ENCODE measurements around the gene PDE4D.

The PDE4D gene

GRCh38 chr5:59149827-59150226 is 743.7 kb downstream of the PDE4D start:
- Histone ChIP-seq H3K4me1 (ENCODE audit: control insufficient read depth, insufficient read depth, low read length) (no peaks in the 10 kb centered on the region), H3K27me3 (ENCODE audit: control insufficient read depth, insufficient read depth, low read length, poor library complexity, severe bottlenecking) (no peaks in the 10 kb centered on the region), H3K9me3 (ENCODE audit: control insufficient read depth, low read length) (no peaks in the 10 kb centered on the region), H3K36me3 (ENCODE audit: control insufficient read depth, insufficient read depth, low read length) (no peaks in the 10 kb centered on the region), H3K27ac (ENCODE audit: insufficient read depth, low read depth, low read length, poor library complexity, severe bottlenecking) (no peak overlapping the region), H3K4me3 (ENCODE audit: insufficient read depth, low read depth, low read length) (no peak overlapping the region)
- 90 to 91% methylated on average over 1 of the region's 1 CpG for WGBS, 2 experiments

- WGBS, 2 experiments, result 94% methylated on average over 3 to 4 of the region's 4 CpGs
- no peaks in the 10 kb centered on the region for H3K27me3 ChIP-seq (ENCODE audit: control insufficient read depth, insufficient read depth, low read length, poor library complexity, severe bottlenecking)
- no peaks in the 10 kb centered on the region for H3K9me3 ChIP-seq (ENCODE audit: control insufficient read depth, low read length)
Measured at GRCh38 chr5:59149271-59149670, 744.3 kb downstream of the PDE4D start.

GRCh38 chr5:59146729-59147128 is 746.8 kb downstream of the PDE4D start:
- 90 to 95% methylated on average over 3 of the region's 3 CpGs for WGBS, 2 experiments
- no peaks in the 10 kb centered on the region for H3K4me1 ChIP-seq (ENCODE audit: control insufficient read depth, insufficient read depth, low read length)
- H3K4me3 ChIP-seq (ENCODE audit: insufficient read depth, low read depth, low read length), result no peak overlapping the region
- H3K9me3 ChIP-seq (ENCODE audit: control insufficient read depth, low read length), result no peaks in the 10 kb centered on the region
- H3K27me3 ChIP-seq (ENCODE audit: control insufficient read depth, insufficient read depth, low read length, poor library complexity, severe bottlenecking), result no peaks in the 10 kb centered on the region
- H3K27ac ChIP-seq (ENCODE audit: insufficient read depth, low read depth, low read length, poor library complexity, severe bottlenecking), result no peak overlapping the region
- H3K36me3 ChIP-seq (ENCODE audit: control insufficient read depth, insufficient read depth, low read length), result no peaks in the 10 kb centered on the region

More at GRCh38 chr5:59149271-59149670, 744.3 kb downstream of the PDE4D start:
- no peak overlapping the region for H3K27ac ChIP-seq (ENCODE audit: insufficient read depth, low read depth, low read length, poor library complexity, severe bottlenecking)
- no peak overlapping the region for H3K4me3 ChIP-seq (ENCODE audit: insufficient read depth, low read depth, low read length)
- no peaks in the 10 kb centered on the region for H3K4me1 ChIP-seq (ENCODE audit: control insufficient read depth, insufficient read depth, low read length)
- H3K36me3 ChIP-seq (ENCODE audit: control insufficient read depth, insufficient read depth, low read length), result no peaks in the 10 kb centered on the region

GRCh38 chr5:59143926-59144333 is 749.6 kb downstream of the PDE4D start:
- Histone ChIP-seq H3K4me1 (ENCODE audit: control insufficient read depth, insufficient read depth, low read length) (no peaks in the 10 kb centered on the region), H3K36me3 (ENCODE audit: control insufficient read depth, insufficient read depth, low read length) (no peaks in the 10 kb centered on the region), H3K9me3 (ENCODE audit: control insufficient read depth, low read length) (no peaks in the 10 kb centered on the region), H3K27ac (ENCODE audit: insufficient read depth, low read depth, low read length, poor library complexity, severe bottlenecking) (no peak overlapping the region), H3K4me3 (ENCODE audit: insufficient read depth, low read depth, low read length) (no peak overlapping the region), H3K27me3 (ENCODE audit: control insufficient read depth, insufficient read depth, low read length, poor library complexity, severe bottlenecking) (no peaks in the 10 kb centered on the region)
- 74 to 76% methylated on average over 2 to 3 of the region's 3 CpGs for WGBS, 2 experiments

GRCh38 chr5:59142927-59143326 is 750.6 kb downstream of the PDE4D start:
- Histone ChIP-seq H3K4me3 (ENCODE audit: insufficient read depth, low read depth, low read length) (no peak overlapping the region), H3K36me3 (ENCODE audit: control insufficient read depth, insufficient read depth, low read length) (no peaks in the 10 kb centered on the region), H3K4me1 (ENCODE audit: control insufficient read depth, insufficient read depth, low read length) (no peaks in the 10 kb centered on the region), H3K9me3 (ENCODE audit: control insufficient read depth, low read length) (no peaks in the 10 kb centered on the region), H3K27ac (ENCODE audit: insufficient read depth, low read depth, low read length, poor library complexity, severe bottlenecking) (no peak overlapping the region), H3K27me3 (ENCODE audit: control insufficient read depth, insufficient read depth, low read length, poor library complexity, severe bottlenecking) (no peaks in the 10 kb centered on the region)

GRCh38 chr5:59142138-59142537 is 751.4 kb downstream of the PDE4D start:
- 96 to 97% methylated on average over 2 of the region's 2 CpGs for WGBS, 2 experiments
- no peaks in the 10 kb centered on the region for H3K9me3 ChIP-seq (ENCODE audit: control insufficient read depth, low read length)
- H3K27ac ChIP-seq (ENCODE audit: insufficient read depth, low read depth, low read length, poor library complexity, severe bottlenecking), result no peak overlapping the region
- no peak overlapping the region for H3K4me3 ChIP-seq (ENCODE audit: insufficient read depth, low read depth, low read length)
- H3K27me3 ChIP-seq (ENCODE audit: control insufficient read depth, insufficient read depth, low read length, poor library complexity, severe bottlenecking), result no peaks in the 10 kb centered on the region
- H3K4me1 ChIP-seq (ENCODE audit: control insufficient read depth, insufficient read depth, low read length), result no peaks in the 10 kb centered on the region
- H3K36me3 ChIP-seq (ENCODE audit: control insufficient read depth, insufficient read depth, low read length), result no peaks in the 10 kb centered on the region

- Histone ChIP-seq H3K9me3 (ENCODE audit: control insufficient read depth, low read length) (no peaks in the 10 kb centered on the region), H3K36me3 (ENCODE audit: control insufficient read depth, insufficient read depth, low read length) (no peaks in the 10 kb centered on the region), H3K4me3 (ENCODE audit: insufficient read depth, low read depth, low read length) (no peak overlapping the region), H3K27ac (ENCODE audit: insufficient read depth, low read depth, low read length, poor library complexity, severe bottlenecking) (no peak overlapping the region), H3K4me1 (ENCODE audit: control insufficient read depth, insufficient read depth, low read length) (no peaks in the 10 kb centered on the region), H3K27me3 (ENCODE audit: control insufficient read depth, insufficient read depth, low read length, poor library complexity, severe bottlenecking) (no peaks in the 10 kb centered on the region)
- 97% methylated on average over 1 to 2 of the region's 2 CpGs for WGBS, 2 experiments
Measured at GRCh38 chr5:59140133-59140532, 753.4 kb downstream of the PDE4D start.

GRCh38 chr5:59139695-59140094 is 753.8 kb downstream of the PDE4D start:
- Histone ChIP-seq H3K27ac (ENCODE audit: insufficient read depth, low read depth, low read length, poor library complexity, severe bottlenecking) (no peak overlapping the region), H3K36me3 (ENCODE audit: control insufficient read depth, insufficient read depth, low read length) (no peaks in the 10 kb centered on the region), H3K4me1 (ENCODE audit: control insufficient read depth, insufficient read depth, low read length) (no peaks in the 10 kb centered on the region), H3K4me3 (ENCODE audit: insufficient read depth, low read depth, low read length) (no peak overlapping the region), H3K27me3 (ENCODE audit: control insufficient read depth, insufficient read depth, low read length, poor library complexity, severe bottlenecking) (no peaks in the 10 kb centered on the region), H3K9me3 (ENCODE audit: control insufficient read depth, low read length) (no peaks in the 10 kb centered on the region)
- 100% methylated on average over 1 of the region's 1 CpG for WGBS, 2 experiments

- no peak overlapping the region for H3K4me3 ChIP-seq (ENCODE audit: insufficient read depth, low read depth, low read length)
- no peaks in the 10 kb centered on the region for H3K9me3 ChIP-seq (ENCODE audit: control insufficient read depth, low read length)
- WGBS, 2 experiments, result 88 to 100% methylated on average over 2 of the region's 2 CpGs
- no peaks in the 10 kb centered on the region for H3K27me3 ChIP-seq (ENCODE audit: control insufficient read depth, insufficient read depth, low read length, poor library complexity, severe bottlenecking)
- no peaks in the 10 kb centered on the region for H3K36me3 ChIP-seq (ENCODE audit: control insufficient read depth, insufficient read depth, low read length)
- no peaks in the 10 kb centered on the region for H3K4me1 ChIP-seq (ENCODE audit: control insufficient read depth, insufficient read depth, low read length)
- H3K27ac ChIP-seq (ENCODE audit: insufficient read depth, low read depth, low read length, poor library complexity, severe bottlenecking), result no peak overlapping the region
Measured at GRCh38 chr5:59138509-59138908, 755.0 kb downstream of the PDE4D start.

GRCh38 chr5:59137846-59138245 is 755.7 kb downstream of the PDE4D start:
- WGBS, 2 experiments, result 82 to 91% methylated on average over 2 of the region's 2 CpGs
- no peaks in the 10 kb centered on the region for H3K36me3 ChIP-seq (ENCODE audit: control insufficient read depth, insufficient read depth, low read length)
- H3K4me1 ChIP-seq (ENCODE audit: control insufficient read depth, insufficient read depth, low read length), result no peaks in the 10 kb centered on the region
- H3K9me3 ChIP-seq (ENCODE audit: control insufficient read depth, low read length), result no peaks in the 10 kb centered on the region
- H3K4me3 ChIP-seq (ENCODE audit: insufficient read depth, low read depth, low read length), result no peak overlapping the region
- H3K27me3 ChIP-seq (ENCODE audit: control insufficient read depth, insufficient read depth, low read length, poor library complexity, severe bottlenecking), result no peaks in the 10 kb centered on the region
- H3K27ac ChIP-seq (ENCODE audit: insufficient read depth, low read depth, low read length, poor library complexity, severe bottlenecking), result no peak overlapping the region

- no peaks in the 10 kb centered on the region for H3K4me1 ChIP-seq (ENCODE audit: control insufficient read depth, insufficient read depth, low read length)
Measured at GRCh38 chr5:59136549-59136948, 757.0 kb downstream of the PDE4D start.

More at GRCh38 chr5:59136549-59136948, 757.0 kb downstream of the PDE4D start:
- Histone ChIP-seq H3K27me3 (ENCODE audit: control insufficient read depth, insufficient read depth, low read length, poor library complexity, severe bottlenecking) (no peaks in the 10 kb centered on the region), H3K36me3 (ENCODE audit: control insufficient read depth, insufficient read depth, low read length) (no peaks in the 10 kb centered on the region), H3K9me3 (ENCODE audit: control insufficient read depth, low read length) (no peaks in the 10 kb centered on the region), H3K27ac (ENCODE audit: insufficient read depth, low read depth, low read length, poor library complexity, severe bottlenecking) (no peak overlapping the region), H3K4me3 (ENCODE audit: insufficient read depth, low read depth, low read length) (no peak overlapping the region)
- WGBS, 2 experiments, result 45 to 100% methylated on average over 1 to 2 of the region's 2 CpGs
